Stimulated activated CD8-positive, alpha-beta memory T cell treated with anti-CD3 and anti-CD28 coated beads, Interleukin-4, amount 100 ng/mL, for 1 hour (primary cell): ENCODE measurements around the gene BMP2K.

Experiments
- DNase-seq, 2 donors: peaks; one replicate each; pipeline ENCODE4 v3.0.0-alpha.2; 2020; ENCODE audit warnings: low read depth in 2 of 2, low spot score in 1 of 2

The BMP2K gene

GRCh38 chr4:78926826-78927225 lies 150.7 kb downstream of the BMP2K start:
- no peak for DNase-seq

- no peak for DNase-seq
These were observed 152.7 kb downstream of the BMP2K start for GRCh38 chr4:78928835-78929234.

DNA sequence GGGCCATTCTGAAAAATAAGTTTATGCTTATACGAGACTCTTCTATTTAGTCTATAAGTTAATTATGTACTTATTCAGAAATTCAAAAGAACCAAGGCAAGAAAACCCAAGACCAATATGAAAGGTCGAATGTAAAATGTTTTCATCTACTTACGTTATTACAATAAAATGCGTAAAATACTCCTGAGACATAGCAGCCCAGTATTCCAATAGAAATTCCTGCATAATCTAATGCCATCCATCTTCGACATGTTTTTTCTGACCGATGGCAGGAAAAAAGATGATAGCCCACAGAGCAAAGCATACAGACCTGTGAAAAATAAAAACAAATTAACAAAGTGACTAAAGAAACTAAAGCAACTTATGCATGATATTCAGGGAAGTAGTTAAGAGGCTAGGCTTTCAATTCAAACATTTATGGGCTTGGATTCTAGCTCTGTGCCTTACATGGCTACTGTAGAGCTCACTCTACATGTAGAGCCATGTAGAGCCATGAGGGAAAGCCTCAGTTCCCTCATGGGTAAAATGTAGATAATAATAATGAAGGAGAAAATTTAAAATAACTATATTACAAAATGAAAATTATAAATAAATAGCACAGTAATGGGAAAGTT lies 154.0 kb downstream of the BMP2K start:
- DNase-seq = no peak

- DNase-seq = no peak
These were observed 160.8 kb downstream of the BMP2K start for GRCh38 chr4:78936989-78937388.

DNA sequence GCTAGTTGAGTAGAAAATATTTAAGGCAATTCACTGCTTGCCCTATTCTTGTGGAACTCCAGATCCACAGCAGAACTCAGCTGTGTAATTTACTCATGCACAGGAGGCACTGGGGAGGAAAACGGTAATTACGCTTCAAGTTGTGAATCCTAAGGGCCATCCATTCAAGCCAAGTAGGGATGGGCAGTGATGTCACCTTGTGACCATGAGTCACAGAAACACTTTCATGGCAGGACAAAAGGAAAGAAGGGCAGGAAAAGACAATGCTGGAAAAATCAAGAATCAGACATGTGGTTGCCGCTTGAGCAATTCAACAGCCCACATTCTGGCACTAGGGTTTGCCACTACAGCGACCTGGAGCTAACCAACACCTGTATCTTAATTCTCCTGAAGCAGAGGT lies 161.7 kb downstream of the BMP2K start:
- DNase-seq = no peak

DNA sequence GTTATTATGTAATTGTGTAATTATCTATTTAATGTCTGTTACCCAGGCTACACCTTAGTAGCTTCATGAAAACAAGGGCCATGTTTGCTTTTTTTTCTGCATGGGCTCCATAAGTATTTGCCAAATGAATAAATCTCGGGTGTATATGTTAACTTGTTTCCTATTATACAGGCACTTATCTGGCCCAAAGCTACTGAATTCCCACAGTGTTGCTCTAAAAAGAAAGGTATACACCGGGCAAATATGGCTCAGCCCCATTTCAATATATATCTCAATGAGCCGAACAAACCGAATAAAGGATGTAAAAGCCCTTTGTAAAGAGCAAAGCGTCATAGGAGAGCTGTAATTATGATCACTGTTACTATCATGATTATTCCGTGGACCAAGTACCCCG lies 162.3 kb downstream of the BMP2K start:
- DNase-seq = no peak

GRCh38 chr4:78938868-78939666 lies 162.9 kb downstream of the BMP2K start, which contains the start of gene PAQR3:
Gene PAQR3, minus strand, starts transcription at chr4:78939438. Its CDS starts 214 bp downstream, at chr4:78939224.
- DNase-seq = peak; percentile 62 to 69

DNA sequence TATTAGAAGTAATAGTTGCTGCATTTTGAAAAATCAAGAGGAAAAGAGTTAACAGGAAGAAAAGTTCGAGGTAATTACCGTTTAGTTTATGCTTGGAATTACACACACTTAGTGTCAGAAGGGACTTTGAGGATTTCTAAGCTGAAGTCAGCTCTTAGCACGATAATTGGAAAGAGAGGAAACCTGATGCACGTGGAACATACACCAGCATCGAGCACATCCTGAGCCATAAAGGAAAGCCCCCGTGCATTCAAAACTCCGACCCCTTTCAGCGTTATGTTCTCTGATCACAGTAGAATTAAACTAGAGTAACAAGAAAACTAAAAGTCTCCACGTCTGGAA lies 163.5 kb downstream of the BMP2K start:
- no peak for DNase-seq

- DNase-seq = no peak
These were observed 164.6 kb downstream of the BMP2K start for GRCh38 chr4:78940752-78941151.

- no peak for DNase-seq
These were observed 168.2 kb downstream of the BMP2K start for GRCh38 chr4:78944381-78944780.

DNA sequence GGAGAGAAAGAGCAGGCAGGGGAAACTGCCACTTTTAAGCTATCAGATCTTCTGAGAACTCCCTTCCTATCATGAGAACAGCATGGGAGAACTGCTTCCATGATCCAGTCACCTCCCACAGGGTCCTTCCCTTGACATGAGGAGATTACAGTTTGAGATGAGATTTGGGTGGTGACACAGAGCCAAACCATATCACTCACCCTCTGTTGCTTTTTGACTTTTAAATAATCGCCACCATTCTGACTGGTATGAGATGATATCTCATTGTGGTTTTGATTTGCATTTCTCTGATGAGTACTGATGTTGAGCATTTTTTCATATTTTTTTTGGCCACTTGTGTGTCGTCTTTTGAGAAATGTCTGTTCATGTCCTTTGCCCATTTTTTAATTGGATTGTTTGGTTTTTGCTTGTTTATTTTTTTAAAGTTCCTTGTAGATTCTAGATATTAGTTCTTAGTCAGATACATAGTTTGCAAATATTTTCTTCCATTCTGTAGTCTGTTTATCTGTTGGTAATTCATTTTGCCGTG lies 169.6 kb downstream of the BMP2K start:
- DNase-seq = no peak

GRCh38 chr4:78949735-78950134 lies 173.6 kb downstream of the BMP2K start:
- no peak for DNase-seq

DNA sequence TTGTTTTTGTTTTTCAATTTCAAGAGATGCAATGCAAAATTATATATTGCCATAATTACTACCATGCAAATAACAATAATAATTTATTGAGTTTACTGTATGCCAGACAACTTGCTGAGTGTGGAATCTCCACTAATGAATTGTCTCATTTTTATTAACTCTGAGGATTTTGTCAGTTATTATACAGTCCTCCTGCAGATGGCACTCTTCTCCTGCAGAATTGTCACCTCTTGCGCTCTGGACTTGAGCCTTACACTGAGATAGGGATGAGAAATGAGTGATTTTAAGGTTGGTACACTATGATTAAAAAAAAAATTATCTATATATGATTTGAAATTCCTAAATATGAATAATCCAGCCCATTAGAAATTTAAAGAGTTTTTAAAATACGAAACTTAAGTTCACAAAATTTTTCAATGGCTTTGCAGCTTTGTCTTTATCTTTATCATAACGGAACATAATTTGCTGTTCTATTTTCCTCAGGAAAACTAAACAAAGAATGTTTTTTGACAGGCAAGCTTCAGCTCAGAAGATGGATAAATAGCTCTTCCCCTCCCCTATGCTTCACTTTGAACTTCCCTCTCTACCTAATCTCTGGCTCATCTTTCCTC lies 175.8 kb downstream of the BMP2K start:
- no peak for DNase-seq

GRCh38 chr4:78953231-78953630 lies 177.1 kb downstream of the BMP2K start:
- no peak for DNase-seq

DNA sequence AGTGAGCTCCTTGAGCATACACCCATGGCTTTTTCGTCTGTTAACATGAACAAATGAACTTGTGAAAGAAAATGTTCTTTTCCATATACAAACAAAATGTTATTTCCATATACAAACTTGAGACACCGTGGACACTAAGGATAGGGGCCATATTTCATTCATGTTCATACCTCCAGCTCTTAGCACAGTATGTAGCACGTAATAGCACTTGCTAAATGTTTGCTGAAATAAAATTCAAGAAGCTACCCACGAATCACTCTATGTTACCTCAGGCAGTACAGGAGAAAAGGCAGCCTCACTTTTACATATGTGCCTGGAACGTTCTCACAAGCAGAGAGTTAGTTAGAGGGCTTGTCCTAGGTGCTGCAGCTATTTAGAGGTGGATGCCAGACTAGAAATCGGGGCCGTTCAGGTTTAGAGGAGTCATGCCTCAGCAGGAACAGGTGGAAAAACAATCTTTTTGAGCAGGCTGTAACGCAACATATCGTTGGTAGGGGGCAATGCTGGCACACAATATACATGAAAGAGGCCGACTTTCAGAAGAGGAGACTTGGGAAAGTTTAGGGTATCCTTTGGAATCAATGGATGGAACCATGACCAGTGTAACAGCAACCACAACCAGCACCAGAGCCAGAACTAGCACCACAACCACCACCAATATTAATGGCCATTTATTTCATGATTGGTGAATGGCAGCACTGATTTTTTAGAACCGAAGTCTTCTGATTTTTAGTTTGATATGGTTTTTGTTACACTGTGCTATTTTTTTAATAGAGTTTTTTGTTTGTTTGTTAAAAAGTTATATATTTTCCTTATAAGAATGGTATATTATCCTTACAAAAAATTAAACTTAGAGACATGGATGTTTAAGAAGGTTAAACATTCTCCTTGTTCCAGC lies 177.9 kb downstream of the BMP2K start:
- no peak for DNase-seq

- DNase-seq = no peak
These were observed 180.8 kb downstream of the BMP2K start for GRCh38 chr4:78956975-78957374.

DNA sequence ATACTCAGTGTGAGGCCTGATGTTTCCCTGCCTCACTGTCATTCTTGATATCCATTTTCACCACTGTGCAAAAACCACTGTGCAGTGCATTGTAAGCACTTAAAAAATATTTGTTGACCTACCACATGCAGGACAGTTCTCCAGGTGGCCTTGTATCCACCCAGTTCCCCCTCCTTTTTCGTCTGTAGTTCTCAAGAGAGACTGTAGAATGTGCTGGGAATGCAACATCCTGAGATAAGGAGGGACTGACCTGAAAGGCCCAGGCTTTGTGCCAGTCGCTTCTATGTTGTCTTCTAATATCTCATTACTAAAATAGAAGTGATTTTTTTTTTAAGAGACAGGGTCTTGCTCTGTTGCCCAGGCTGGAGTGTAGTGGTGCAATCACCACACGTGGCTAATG lies 184.8 kb downstream of the BMP2K start:
- no peak for DNase-seq
